Measurements from ENCODE around the gene PDAP1. TPM values are rescaled to one million over a fixed set of nuclear protein-coding genes. Genes with fewer than 3 reads are reported as not detected.
A peak's percentile ranks its signal among the peaks of the same experiment; 100 is the strongest.

Gene PDAP1
- total and polyA plus RNA-seq, 10 of the 15 experiments (the other 5 are each of a cell fraction or from before 2014, with no cell fraction given): 6.6 to 200 (median 87.7) TPM

- POLR2A ChIA-PET: interaction anchor here (0.6 to 4.9 kb wide), 12 partner anchors 9 to 527 kb away, joined by 3 to 51 read pairs (median 6); partner anchors contain the start of genes ARPC1A, ARPC1B, ATP5MF and CPSF4
- H3K9me3 ChIP-seq (replicated peaks; ENCODE audit: control insufficient read depth, insufficient read depth, low read length): no peaks in the 10 kb centered on the region
- no peak for FAIRE-seq
- SMC1A ChIA-PET (ENCODE audit: uncharacterized antibody, unreplicated experiment): interaction anchor here (1.1 to 3.2 kb wide), 9 partner anchors 8 to 94 kb away, joined by 3 to 20 read pairs (median 4); partner anchors contain the start of gene ARPC1B
- peaks cover 62% of the 10 kb centered on the region for H3K79me2 ChIP-seq (ENCODE audit: control insufficient read depth, insufficient read depth, low read length)
- H3K36me3 ChIP-seq (ENCODE audit: control insufficient read depth in 2 of 2, insufficient read depth in 2 of 2, low read length in 1 of 2): peaks cover 5 to 17% of the 10 kb centered on the region in 2 experiments
- H3K27ac ChIP-seq (ENCODE audit: control insufficient read depth, insufficient read depth): peak overlapping the region; percentile 99
- peak overlapping the region; percentile 100 for H3K4me3 ChIP-seq
- WGBS (ENCODE audit: insufficient coverage, insufficient replicate concordance, low lambda C conversion rate, missing lambda C conversion rate): under 1% methylated on average over 28 of the region's 28 CpGs
- BruUV-seq (replicated peaks): no TSS peak
- CTCF ChIA-PET: interaction anchor here (1.1 to 4.6 kb wide), 5 partner anchors 10 to 42 kb away, joined by 3 to 31 read pairs (median 7); no protein-coding TSS in a partner anchor
- RAD21 ChIA-PET (ENCODE audit: unreplicated experiment): interaction anchor here (0.5 to 2.7 kb wide), 6 partner anchors 28 to 1361 kb away, joined by 3 to 15 read pairs (median 6); partner anchors contain the start of genes CPSF4 and PTCD1
- peak overlapping the region; percentile 98 for H2AFZ ChIP-seq (ENCODE audit: control insufficient read depth, low read depth, low read length)
- H3K27me3 ChIP-seq (replicated peaks in 1 of 2; ENCODE audit: control insufficient read depth in 2 of 2, insufficient read depth in 2 of 2, low read length in 1 of 2): no peaks in the 10 kb centered on the region
- H3K4me2 ChIP-seq (ENCODE audit: control insufficient read depth, insufficient read depth): peak overlapping the region; percentile 83
- intact Hi-C loops (cut with micrococcal nuclease; ENCODE audit: unreplicated experiment) (loop anchor here (2.0 to 5.0 kb wide), 2 partner anchors 27 to 36 kb away; partner anchors contain the start of gene ARPC1B), in situ Hi-C loops (cut with MboI) (no loop called here)
- H3K9ac ChIP-seq (ENCODE audit: control insufficient read depth, insufficient read depth, low read length): peak overlapping the region; percentile 98
- H4K20me1 ChIP-seq (ENCODE audit: control insufficient read depth, insufficient read depth): no peaks in the 10 kb centered on the region
- ATAC-seq: peak; percentile 39
- peaks cover 12% of the 10 kb centered on the region for H3K4me1 ChIP-seq (ENCODE audit: control insufficient read depth, insufficient read depth, low read length)
- no peak for DNase-seq (ENCODE audit: low read depth, low spot score)
- TF ChIP-seq ZBTB11 (CRISPR knock-in tag; IDR thresholded peaks at IDR 0.05) (no peak), ATF3 (IDR thresholded peaks at IDR 0.05; ENCODE audit: borderline replicate concordance, extremely low read depth, low read depth, low read length) (no peak), FOXM1 (IDR thresholded peaks at IDR 0.05; ENCODE audit: low read depth, low read length) (no peak), ZZZ3 (IDR thresholded peaks at IDR 0.05; ENCODE audit: control insufficient read depth, insufficient read length, low read depth) (no peak), SP1 (IDR thresholded peaks at IDR 0.05; ENCODE audit: low read depth, low read length) (no peak), SMARCA5 (IDR thresholded peaks at IDR 0.05) (peak; percentile 14; the same call in 1 of the 2 replicates), HSF1 (IDR thresholded peaks at IDR 0.05; ENCODE audit: low read depth, low read length) (no peak), PRDM15 (CRISPR knock-in tag; IDR thresholded peaks at IDR 0.05) (no peak), POLR2AphosphoS5 (IDR thresholded peaks at IDR 0.05; ENCODE audit: low read length) (peak; percentile 15; the same call in 1 of the 2 replicates), IRF4 (IDR thresholded peaks at IDR 0.05; ENCODE audit: low read depth, low read length) (no peak), BRCA1 (IDR thresholded peaks at IDR 0.05; ENCODE audit: low read depth, low read length) (no peak), NR2F1 (conservative IDR thresholded peaks at IDR 0.05) (no peak), MTA2 (IDR thresholded peaks at IDR 0.05; ENCODE audit: low read depth) (no peak; the same call in 1 of the 2 replicates), ZNF207 (IDR thresholded peaks at IDR 0.05; ENCODE audit: borderline replicate concordance) (no peak), MXI1 (IDR thresholded peaks at IDR 0.05; ENCODE audit: low read depth, low read length) (no peak)
Observed at GRCh38 chr7:99407872-99408378, 472 bp downstream of the PDAP1 start.
